Ureter (tissue), 1 donor: Measurements from ENCODE around the gene ATP1A1. TPM values are rescaled to one million over a fixed set of nuclear protein-coding genes. Genes with fewer than 3 reads are reported as not detected.

Experiments used
- DNase-seq: peaks from one replicate; pipeline ENCODE4 v3.0.0-alpha.2; 2020; ENCODE audit warnings: low spot score
- total RNA-seq: library from RNA; stranded (reverse); gene quantifications from one replicate; pipeline ENCODE4 v1.2.4, GENCODE V29; 2023
- donor health status: DM: yes; HTN: yes; CAD: no.

The ATP1A1 gene
- total RNA-seq, 1 donor from 2014 or later: 322 TPM

DNA sequence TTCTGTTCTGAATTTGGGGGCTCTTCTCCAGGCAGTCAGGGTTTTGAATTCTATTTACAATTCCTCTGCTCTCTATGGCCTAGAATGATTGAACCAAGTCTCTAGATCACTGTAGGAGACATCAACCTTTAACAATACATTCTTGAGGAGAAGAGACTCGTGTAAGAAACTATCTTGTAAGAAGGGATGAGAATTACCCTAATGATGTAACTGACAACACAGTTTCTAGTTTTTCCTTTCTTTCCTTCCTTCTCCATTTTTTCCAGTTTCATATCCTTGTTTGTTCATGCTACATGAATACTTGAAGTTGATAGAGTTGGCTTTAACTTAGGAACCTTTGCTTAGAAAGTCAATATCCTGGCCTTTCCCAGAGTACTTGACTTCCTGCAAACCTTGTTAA lies 1.3 kb upstream of the ATP1A1 start:
- DNase-seq: no peak

DNA sequence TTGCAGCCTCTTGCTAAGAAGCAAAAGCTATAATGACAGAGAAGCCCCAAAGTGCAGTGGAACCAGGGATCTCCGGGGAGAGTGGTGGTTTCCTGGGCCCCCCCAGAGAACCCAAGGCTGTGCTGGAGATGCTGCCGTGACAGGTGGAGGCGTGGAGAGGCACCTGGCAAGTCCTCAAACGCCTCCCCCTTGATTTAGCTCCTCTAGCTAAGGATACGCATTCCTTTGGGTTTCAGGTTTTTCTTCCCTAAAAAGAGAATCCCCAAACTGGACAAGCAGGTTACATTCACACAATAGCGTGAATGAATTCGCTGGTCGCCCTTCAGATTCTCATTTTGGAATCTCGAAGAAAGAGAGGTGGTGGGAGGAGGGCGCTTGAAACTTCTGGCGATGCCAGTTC lies 853 bp upstream of the ATP1A1 start:
- no peak for DNase-seq

DNA sequence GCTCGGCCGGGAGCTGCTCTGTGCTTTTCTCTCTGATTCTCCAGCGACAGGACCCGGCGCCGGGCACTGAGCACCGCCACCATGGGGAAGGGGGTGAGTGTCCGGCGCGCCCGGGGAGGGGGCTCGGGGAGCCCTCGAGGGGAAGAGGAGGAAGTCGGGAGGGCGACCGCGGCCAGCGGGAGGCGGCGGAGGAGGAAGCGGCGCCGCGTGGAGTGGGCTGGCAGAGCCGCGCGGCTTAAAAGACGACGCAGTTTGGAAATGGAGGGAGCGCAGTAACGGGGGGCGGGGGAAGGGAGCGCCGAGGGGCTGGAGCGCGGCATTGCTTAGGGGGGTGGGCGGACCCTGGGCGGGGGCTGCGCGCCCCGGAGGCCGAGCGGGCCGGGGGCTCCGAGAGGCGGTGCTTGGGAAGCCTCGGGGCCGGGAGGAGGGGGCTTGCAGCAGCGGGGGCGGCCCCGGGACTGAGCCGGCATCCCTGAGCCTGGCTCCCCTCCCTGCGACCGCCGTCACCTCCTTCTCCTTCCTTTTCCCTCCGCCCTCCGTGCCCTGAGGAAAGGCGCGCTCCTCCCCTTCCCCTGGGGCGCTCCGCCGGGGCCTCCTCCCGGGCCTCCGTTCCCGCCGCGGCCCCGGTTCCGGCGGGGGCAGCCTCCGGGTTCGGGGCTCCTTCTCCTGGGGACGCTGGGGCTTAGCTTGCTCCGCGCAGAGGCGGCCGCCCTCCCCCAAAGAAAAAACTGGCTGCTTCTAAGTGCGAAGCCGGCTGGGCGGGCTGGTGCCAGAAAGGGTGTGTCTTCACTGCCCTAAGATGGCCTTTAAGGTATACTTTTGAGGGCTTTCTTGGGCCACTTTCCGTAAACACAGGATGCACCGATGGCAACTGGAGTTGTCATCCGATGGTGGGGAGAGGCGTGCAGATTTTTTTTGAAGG lies 648 bp downstream of the ATP1A1 start:
- peak; percentile 72 for DNase-seq

DNA sequence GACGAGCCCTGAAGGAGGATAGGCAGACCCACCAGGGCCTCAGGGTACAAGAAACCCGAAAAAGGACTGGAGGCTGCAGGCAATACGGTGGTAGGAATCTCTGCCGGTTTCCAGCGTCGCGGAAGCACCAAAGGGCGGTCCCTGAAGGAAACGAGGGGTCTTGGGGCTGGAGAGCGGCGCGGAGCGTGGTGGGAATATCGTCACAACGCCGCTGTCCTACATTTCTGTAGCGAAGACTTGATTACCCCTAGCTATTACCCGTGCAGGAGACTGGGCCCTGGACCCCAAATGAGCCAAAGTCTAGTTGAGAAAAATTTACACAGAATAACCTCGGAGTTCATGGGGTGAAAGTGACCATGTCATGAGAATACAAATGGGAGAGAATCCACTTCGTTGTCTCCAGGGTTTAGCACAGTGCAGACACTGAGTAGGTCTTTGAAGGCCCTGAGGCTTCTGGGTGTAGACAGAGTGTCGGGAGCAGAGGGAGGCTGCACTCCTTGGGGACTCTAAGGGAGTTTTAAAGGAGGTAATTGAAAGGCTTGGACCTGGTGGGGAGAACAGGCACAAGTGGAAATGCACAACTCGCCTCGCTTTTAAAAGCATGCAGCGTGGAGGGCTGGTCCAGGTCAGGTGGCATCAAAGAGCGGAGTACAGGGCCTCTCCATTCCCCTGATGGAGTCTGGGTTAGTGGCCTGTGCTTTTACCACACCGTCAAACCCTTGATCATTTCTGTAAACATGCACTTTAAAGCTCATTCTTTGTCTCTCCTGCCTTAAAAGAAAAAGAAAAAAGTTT lies 1.5 kb downstream of the ATP1A1 start:
- no peak for DNase-seq

DNA sequence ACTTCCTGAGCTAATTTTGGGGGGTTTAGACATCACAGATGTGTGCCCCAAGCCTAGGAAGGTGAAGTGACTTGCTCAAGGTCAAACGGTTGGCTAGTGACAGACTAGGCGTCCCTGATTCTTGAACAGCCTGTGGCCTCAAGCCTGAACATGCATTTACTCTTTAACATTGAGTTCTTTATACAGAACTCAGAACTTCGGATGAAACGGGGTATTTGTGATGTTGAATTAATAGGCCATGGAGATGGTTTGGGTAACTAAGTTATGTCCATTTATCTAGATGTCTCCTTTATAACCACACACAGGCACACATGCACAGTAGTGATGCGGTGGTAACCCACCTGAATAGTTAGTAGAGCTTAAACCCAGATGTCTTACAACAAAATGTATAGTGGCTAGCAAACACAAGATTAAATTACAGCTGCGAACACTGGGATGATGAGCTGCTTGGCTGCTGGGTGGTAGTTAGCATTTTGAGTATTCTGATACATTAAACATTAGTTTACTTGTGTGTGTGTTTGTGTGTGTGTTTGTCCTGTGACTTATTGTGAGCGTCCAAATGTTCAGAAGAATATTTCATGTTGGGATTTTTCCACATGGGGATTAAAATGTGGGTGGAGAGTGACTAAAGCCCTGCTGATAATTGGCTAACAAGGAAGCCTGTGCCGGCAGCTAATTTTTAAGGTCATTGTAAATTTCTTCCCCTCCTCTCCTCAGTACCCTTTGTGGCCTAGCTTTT lies 2.3 kb downstream of the ATP1A1 start:
- DNase-seq: no peak

DNA sequence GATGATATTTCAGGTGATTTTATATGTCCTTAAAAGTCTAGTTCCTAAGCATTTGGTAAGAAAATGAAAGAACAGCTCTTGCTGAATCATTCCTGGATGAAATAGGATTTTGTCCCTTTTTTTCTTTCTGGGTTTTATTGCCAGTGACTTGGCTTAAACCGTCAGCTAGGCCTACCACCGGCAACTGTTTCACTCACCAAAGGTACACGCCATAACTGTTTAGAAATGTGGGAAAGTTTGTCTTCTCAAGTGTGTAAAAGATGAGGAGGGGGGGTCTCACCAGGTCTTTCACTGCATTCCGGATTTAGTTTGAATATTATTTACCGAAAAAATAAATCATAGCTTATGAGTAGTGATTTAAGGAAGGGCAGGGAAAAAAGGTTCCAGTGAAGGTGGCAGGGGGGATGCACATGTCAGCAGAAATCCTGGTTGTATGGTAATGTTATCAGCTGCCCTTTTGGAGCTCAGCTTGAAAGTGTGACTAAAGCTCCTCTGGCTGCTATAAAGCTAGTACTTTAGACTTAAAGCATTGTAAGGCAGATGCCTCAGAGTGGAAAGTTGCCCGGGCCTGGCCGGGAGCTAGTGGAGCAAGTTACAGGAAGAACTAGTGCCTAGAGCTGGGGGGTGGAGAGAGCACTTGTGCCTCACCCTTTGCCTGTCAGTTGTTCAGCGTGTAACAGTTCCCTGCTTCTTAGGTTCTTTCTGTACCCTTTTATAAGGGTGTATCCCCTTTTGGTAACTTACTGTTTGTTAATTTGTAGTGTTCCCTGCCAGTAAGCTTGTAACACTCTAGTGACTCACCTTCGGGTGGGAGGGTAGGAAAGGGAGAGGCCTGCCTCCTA lies 3.1 kb downstream of the ATP1A1 start:
- DNase-seq: peak; percentile 82

DNA sequence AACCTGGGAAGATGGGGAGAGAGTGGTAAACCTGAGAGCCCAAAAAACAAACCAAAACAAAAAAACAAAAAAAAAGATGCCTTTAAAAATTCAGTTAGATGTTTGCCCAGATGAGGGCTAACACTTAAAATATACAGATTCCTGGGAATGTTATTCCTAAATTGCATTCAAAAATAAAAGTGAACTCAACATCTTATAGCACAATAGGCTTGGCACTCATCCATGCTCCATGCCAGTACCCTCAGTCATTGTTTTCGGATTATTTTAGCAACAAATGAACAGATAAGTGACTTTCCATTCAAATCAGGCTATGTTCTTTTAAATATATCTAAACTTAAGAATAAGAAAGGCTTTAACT lies 3.7 kb downstream of the ATP1A1 start:
- no peak for DNase-seq

DNA sequence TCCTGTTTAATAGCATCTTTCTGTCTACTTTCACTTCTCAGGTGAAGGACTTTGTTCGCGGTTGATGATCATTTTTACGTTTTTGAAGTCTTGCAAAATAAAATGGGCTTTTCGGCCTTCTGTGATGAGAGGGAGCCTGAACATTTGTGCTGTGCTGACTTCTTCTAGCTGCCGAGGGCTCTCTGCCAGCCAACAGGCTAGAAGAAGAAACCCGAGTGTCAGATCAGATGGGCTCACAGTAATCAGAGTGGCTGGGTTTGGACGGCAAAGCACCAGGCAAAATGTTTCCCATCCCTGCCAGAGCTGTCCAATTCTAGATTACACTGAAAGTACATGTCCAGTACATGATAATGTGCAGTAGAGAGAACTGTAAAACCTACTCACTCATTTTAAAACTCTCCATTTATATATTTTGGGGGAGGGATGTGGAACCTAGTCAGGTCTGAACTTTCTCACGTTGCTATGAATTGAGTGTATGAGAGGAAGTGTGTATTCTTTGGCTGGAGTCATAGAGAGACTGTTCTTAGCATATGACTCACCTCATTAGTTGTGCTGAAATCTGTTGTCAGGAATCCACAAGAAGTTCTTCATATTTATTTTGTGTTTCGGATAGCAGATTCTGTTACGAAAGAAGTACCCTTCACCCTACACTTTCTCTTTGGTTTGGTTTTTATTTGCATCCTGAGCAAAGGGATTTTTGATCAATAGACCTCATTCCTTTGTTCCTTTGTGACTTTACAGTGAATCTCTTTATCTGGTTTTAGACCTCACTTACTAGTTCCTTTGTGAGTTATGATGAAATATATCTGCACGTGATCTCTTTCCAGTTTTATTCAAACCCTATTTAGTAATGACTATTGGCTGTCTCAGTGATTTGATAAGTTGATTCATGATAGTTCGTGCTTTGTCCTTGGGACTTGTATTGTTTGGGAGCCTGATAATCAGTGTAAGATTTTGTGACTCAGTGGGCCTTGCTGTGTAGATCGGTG lies 4.8 kb downstream of the ATP1A1 start:
- DNase-seq: peak; percentile 50

DNA sequence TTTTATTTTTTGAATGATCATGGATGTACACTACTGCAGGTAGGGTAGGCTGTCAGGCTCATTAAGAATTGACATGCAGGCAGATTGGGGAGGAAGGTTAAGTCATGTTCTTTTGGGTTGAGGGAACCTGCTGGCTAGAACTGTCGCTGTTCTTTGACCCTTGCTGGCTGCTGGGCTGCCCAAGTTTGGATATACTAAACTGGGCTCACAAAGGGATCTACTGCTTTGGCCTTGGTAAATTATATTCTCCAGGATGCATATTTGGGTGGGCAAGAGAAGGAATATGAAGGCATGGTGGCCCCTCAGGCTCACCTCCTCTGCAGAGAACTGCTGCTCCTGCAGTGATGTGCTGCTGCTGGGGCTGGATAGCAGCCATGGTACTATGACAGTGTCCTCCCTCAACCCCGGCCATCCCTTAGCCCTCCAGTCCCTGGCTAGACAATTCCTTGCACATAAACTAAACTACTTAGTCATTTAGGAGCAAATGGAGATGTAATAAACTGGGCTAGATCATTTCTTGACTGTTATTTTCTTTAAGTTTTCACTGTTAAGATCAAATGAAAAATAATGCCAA lies 6.1 kb downstream of the ATP1A1 start:
- no peak for DNase-seq

DNA sequence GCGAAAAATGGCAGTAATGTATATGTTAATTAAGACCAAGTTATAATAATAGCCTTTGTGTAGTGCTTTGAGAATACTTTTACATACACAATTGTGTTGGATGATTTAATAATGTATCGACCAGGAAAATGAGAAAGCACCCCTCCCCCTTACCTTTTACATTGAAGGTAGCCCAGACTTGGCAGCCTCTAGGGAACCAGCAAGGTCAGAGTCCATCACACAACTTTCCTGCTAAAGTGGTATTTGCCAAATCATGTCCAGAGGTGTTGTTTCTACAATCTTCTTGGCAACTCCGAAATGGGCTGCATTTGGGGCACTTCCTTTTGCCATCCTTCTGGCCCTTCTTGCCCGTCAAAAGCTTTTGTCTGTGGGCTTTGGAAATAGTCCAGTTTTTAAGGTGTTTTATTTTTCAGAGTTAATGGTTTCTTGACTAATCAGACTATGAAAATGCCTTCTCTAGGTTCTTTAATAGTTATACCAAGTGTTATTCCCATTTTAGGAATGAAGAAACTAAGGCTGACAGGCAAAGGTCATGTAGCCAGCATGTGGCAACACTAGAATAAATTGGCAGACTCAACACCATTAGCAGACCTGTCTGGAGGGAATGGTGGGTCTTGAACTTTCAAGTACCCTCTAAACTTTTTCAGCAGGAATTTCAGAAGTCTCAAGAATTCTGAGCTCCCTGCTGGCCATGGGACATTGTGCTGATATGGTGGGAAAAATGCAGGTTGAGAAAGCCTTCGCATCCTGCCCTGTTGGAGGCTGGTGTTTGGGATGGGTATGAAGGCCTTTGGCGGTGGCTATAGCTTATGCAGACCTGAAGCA lies 6.8 kb downstream of the ATP1A1 start:
- no peak for DNase-seq

DNA sequence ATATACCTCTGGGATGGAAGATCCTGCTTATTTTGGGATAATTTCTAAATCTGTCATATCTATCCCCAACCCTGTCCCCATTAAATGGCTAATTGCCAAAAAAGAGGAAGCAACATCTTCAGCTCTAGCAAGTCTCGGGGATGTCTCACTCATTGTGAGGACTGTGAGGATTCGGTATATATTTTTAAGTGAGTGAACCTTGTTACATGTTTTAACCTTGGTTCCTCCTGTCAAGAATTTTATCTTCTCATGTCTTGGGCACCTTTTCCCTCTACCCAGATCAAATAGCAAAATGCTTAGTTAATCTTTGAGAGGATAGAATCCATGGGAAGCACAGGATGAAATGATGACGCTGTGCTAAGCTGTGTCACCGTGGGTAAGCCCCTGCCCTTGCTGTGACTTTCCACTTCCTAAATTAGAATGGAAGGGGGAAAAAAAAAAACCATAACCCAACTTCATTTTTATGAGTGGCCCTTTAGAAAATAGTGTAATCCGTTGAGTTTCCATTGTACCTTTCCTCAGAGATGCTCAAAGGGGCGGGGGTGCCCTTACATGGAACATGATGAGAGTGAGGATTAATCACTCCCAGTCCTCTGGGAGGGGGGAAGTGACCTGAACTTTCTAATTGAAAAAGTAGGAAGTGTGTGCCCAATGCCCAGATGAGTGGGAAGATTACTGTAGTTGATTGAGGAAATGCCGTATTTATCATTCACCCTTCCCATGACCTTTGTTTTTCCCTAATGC lies 7.6 kb downstream of the ATP1A1 start:
- no peak for DNase-seq

DNA sequence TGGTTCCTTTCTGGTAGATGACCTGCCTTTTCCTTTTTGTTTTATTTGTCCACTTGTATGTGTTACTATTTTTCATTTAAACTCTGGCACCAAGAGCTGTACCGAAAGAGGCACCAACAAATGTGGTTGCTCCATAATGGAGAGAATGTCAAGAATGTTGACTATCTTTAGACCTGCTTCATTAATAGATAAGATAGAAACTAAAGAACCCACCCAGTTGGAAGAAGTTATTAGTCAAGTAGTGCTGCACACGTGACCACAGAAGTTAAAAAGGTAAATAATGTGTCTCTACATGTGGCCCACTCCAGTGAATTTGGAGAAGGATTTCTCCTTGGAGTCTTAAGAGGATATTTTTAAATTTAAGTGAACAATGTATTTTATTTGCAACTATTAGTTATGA lies 9.3 kb downstream of the ATP1A1 start:
- no peak for DNase-seq

DNA sequence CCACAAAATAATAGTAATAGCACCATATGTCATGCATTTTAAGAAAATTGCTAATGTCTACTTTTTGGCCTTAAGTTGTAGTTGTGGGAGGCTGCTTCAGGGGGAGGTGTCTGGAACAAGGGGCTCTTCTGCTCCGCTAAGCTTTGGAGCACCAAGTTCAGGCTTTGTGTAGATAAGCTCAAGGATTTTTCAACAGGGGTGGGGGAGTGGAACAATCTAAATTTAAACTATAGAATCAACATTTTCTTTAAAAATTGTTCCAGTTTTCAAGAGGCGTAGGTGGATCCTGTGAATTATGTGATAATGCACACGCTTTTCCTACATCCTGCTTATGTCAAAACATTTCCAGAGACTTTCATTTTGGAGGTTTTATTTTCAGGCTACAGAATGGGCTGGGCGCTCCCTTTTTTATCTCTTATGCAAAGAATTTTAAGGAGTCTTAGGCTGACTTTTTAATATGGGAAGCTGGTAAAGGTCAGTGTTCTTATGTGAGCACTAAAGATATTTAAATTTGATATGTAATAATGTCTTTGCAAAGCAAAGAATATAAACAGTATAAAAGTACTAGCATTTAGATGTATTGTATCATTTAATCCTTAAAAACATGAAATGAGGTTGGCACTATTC lies 9.9 kb downstream of the ATP1A1 start:
- DNase-seq: no peak

DNA sequence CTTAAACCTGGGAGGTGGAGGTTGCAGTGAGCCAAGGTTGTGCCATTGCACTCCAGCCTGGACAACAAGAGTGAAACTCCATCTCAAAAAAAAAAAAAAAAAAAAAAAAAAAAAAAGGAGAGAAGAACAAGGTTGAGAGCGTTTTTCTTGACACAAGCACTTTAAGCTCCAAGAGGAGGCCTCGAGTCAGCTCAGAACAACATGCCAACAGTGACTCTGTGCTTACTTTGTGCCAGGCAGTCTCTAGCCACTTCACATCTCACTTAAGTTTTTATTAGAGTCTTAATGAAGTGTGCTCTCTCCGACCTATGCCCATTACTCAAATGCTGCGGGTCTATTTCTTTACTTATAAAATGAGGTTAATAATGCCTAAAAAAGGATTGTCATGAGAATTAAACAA lies 13.0 kb downstream of the ATP1A1 start:
- DNase-seq: no peak

DNA sequence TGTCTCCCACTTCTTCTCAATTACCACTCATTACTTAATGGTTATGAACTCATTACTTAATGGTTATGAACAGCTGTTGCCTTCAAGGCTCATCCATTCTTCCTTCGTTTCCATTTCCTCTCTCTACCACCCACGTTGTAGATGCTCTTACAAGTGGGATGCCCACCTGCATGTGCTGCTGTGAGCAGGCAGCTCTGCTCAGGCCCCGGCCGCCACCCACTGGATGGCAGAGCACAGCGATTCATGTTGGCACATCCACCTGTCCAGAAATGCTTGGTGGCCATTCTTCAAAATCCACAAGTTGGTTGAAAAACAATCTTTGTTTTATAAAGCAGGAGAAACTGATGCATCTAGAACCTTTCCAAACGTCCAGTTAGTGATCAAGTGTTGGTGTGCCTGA lies 14.5 kb downstream of the ATP1A1 start:
- no peak for DNase-seq

DNA sequence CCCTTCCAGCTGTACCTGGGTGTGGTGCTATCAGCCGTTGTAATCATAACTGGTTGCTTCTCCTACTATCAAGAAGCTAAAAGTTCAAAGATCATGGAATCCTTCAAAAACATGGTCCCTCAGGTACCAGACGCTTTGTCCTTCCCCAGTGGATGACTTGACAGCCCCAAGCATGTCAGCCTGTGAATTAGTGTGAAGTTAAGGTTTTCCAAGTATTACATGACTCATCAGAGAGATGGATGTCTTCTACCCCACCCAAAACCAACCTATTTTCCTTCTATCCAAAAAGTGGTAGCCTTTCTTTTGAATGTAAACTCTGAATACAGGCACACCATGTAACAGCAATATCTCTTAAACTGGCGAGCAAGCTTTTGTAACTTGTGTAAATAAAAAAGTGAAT lies 15.1 kb downstream of the ATP1A1 start:
- DNase-seq: no peak

DNA sequence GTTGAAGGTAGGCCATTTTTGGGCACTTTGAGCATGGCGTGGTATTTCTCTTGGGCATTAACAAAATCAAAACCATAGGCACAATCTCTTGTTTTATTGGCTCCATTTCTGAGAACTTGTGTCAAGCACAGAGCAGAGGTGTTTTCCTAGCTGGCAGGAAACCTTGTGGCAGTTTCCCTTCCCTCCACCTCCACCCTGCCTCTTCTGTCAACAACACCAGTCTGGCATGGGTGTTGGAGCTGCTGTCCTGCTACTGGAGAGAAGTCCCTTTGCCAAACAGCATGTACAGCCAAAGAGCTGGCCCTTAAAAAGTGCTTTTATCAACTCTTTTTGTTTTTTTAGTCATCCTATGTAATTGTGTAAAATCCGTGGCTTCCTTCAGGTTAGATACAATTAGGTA lies 16.0 kb downstream of the ATP1A1 start:
- no peak for DNase-seq

DNA sequence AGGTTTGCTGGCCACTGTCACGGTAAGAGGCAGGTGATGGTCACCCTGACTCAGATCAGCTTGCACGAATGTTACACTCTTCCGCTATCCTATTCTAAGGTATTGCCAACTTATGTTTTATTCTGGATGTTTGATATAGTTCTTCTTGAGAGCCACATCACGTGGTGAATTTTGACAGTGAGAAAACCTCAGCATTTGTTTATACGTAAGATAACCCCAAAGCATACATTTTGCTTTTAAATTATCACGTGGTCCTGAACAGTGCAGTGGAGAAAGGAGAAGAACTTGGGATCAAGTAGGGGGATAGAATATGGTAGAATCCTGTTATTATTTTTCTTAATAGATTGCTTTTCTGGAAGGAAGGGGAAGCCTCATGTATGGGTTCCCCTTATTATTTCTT lies 16.6 kb downstream of the ATP1A1 start:
- no peak for DNase-seq
